ENCODE results near the gene SOX15. TPM values are rescaled to one million over a fixed set of nuclear protein-coding genes. Genes with fewer than 3 reads are reported as not detected.

Gene SOX15
- total and polyA plus RNA-seq, 2 experiments from 2014 or later, result 0.71 TPM; not detected in 1

GRCh38 chr17:7550344-7550743, 39.5 kb downstream of the SOX15 start:
- no peak for TF ChIP-seq EZH2 (IDR thresholded peaks at IDR 0.05; ENCODE audit: insufficient read depth, poor library complexity, severe bottlenecking)
- TF ChIP-seq EZH2phosphoT487 (IDR thresholded peaks at IDR 0.05; ENCODE audit: insufficient read depth, low read depth), result no peak
- Histone ChIP-seq H3K36me3 (ENCODE audit: low read depth) (no peaks in the 10 kb centered on the region), H3K27ac (no peak overlapping the region), H2AFZ (no peak overlapping the region), H3K9me3 (ENCODE audit: low read depth) (no peaks in the 10 kb centered on the region), H3K79me2 (ENCODE audit: insufficient read depth) (no peaks in the 10 kb centered on the region), H3F3A (ENCODE audit: insufficient read depth) (0 out of 2 replicates have a peak, but pooled peaks cover 5% of the 10 kb centered on the region), H3K4me3 (no peak overlapping the region), H3K27me3 (replicated peaks; ENCODE audit: insufficient read depth) (no peaks in the 10 kb centered on the region), H4K20me1 (ENCODE audit: insufficient read depth) (no peaks in the 10 kb centered on the region), H3K9ac (no peak overlapping the region), H3K4me2 (ENCODE audit: unreplicated experiment) (no peak overlapping the region), H3K4me1 (ENCODE audit: insufficient read depth) (no peaks in the 10 kb centered on the region), H3K9me2 (ENCODE audit: insufficient read depth) (no peaks in the 10 kb centered on the region)
- DNase-seq, result no peak
- in situ Hi-C loops (cut with MboI), result no loop called here
- 66 to 80% methylated on average over 6 of the region's 6 CpGs for WGBS, 2 experiments (ENCODE audit: low coverage in 1 of 2, low lambda C conversion rate in 2 of 2, missing lambda C conversion rate in 2 of 2)

GRCh38 chr17:7549401-7550055, 40.4 kb downstream of the SOX15 start:
- no peaks in the 10 kb centered on the region for H3K4me1 ChIP-seq (ENCODE audit: insufficient read depth)
- no peak overlapping the region for H3K27ac ChIP-seq
- H3K4me2 ChIP-seq (ENCODE audit: unreplicated experiment), result peak overlapping the region; percentile 76
- TF ChIP-seq EZH2 (IDR thresholded peaks at IDR 0.05; ENCODE audit: insufficient read depth, poor library complexity, severe bottlenecking), result no peak
- no peak for TF ChIP-seq EZH2phosphoT487 (IDR thresholded peaks at IDR 0.05; ENCODE audit: insufficient read depth, low read depth)
- H3K4me3 ChIP-seq, result peak overlapping the region; percentile 79
- 25 to 26% methylated on average over 20 of the region's 20 CpGs for WGBS, 2 experiments (ENCODE audit: low coverage in 1 of 2, low lambda C conversion rate in 2 of 2, missing lambda C conversion rate in 2 of 2)
- in situ Hi-C loops (cut with MboI), result no loop called here
- no peaks in the 10 kb centered on the region for H3K9me3 ChIP-seq (ENCODE audit: low read depth)
- 0 out of 2 replicates have a peak, but pooled peaks cover 5% of the 10 kb centered on the region for H3F3A ChIP-seq (ENCODE audit: insufficient read depth)
- no peaks in the 10 kb centered on the region for H3K9me2 ChIP-seq (ENCODE audit: insufficient read depth)
- H3K9ac ChIP-seq, result peak overlapping the region; percentile 81
- no peaks in the 10 kb centered on the region for H3K36me3 ChIP-seq (ENCODE audit: low read depth)
- H2AFZ ChIP-seq, result peak overlapping the region; percentile 87
- H4K20me1 ChIP-seq (ENCODE audit: insufficient read depth), result no peaks in the 10 kb centered on the region
- no peaks in the 10 kb centered on the region for H3K27me3 ChIP-seq (replicated peaks; ENCODE audit: insufficient read depth)
- peak; percentile 52 for DNase-seq
- no peaks in the 10 kb centered on the region for H3K79me2 ChIP-seq (ENCODE audit: insufficient read depth)

GRCh38 chr17:7548585-7549400, 41.1 kb downstream of the SOX15 start, which contains the start of gene TNFSF12:
Gene TNFSF12 (plus strand): TSS chr17:7549058. CDS start chr17:7549154, 96 bp downstream.
- peak within 1 kb of the TSS; percentile 76 for H3K4me2 ChIP-seq (ENCODE audit: unreplicated experiment)
- H3K36me3 ChIP-seq (ENCODE audit: low read depth), result no peaks in the 10 kb centered on the region
- H3K27ac ChIP-seq, result no peak within 1 kb of the TSS
- H2AFZ ChIP-seq, result peak within 1 kb of the TSS; percentile 87
- no peaks in the 10 kb centered on the region for H4K20me1 ChIP-seq (ENCODE audit: insufficient read depth)
- H3K4me1 ChIP-seq (ENCODE audit: insufficient read depth), result no peaks in the 10 kb centered on the region
- no peaks in the 10 kb centered on the region for H3K27me3 ChIP-seq (replicated peaks; ENCODE audit: insufficient read depth)
- 1 to 2% methylated on average over 23 to 52 of the region's 65 CpGs for WGBS, 2 experiments (ENCODE audit: low coverage in 1 of 2, low lambda C conversion rate in 2 of 2, missing lambda C conversion rate in 2 of 2)
- no peaks in the 10 kb centered on the region for H3K79me2 ChIP-seq (ENCODE audit: insufficient read depth)
- H3K9me3 ChIP-seq (ENCODE audit: low read depth), result no peaks in the 10 kb centered on the region
- H3K9ac ChIP-seq, result peak within 1 kb of the TSS; percentile 81
- H3F3A ChIP-seq (ENCODE audit: insufficient read depth), result 0 out of 2 replicates have a peak, but pooled peaks cover 5% of the 10 kb centered on the region
- no peak for TF ChIP-seq EZH2phosphoT487 (IDR thresholded peaks at IDR 0.05; ENCODE audit: insufficient read depth, low read depth)
- TF ChIP-seq EZH2 (IDR thresholded peaks at IDR 0.05; ENCODE audit: insufficient read depth, poor library complexity, severe bottlenecking), result no peak
- peak within 1 kb of the TSS; percentile 79 for H3K4me3 ChIP-seq
- in situ Hi-C loops (cut with MboI), result no loop called here
- DNase-seq, result peak; percentile 66
- H3K9me2 ChIP-seq (ENCODE audit: insufficient read depth), result no peaks in the 10 kb centered on the region

- in situ Hi-C loops (cut with MboI), result no loop called here
Measured at GRCh38 chr17:7544911-7545310, 45.0 kb downstream of the SOX15 start.

More at GRCh38 chr17:7544911-7545310, 45.0 kb downstream of the SOX15 start:
- no peaks in the 10 kb centered on the region for H3K36me3 ChIP-seq (ENCODE audit: low read depth)
- H3K4me3 ChIP-seq, result no peak overlapping the region
- DNase-seq, result no peak
- H3K27ac ChIP-seq, result no peak overlapping the region
- 0 out of 2 replicates have a peak, but pooled peaks cover 1% of the 10 kb centered on the region for H3F3A ChIP-seq (ENCODE audit: insufficient read depth)
- no peak overlapping the region for H3K4me2 ChIP-seq (ENCODE audit: unreplicated experiment)
- no peaks in the 10 kb centered on the region for H4K20me1 ChIP-seq (ENCODE audit: insufficient read depth)
- H3K4me1 ChIP-seq (ENCODE audit: insufficient read depth), result no peaks in the 10 kb centered on the region
- WGBS, 2 experiments (ENCODE audit: low coverage in 1 of 2, low lambda C conversion rate in 2 of 2, missing lambda C conversion rate in 2 of 2), result 64 to 66% methylated on average over 6 of the region's 6 CpGs
- H2AFZ ChIP-seq, result no peak overlapping the region
- H3K9me3 ChIP-seq (ENCODE audit: low read depth), result no peaks in the 10 kb centered on the region
- no peaks in the 10 kb centered on the region for H3K9me2 ChIP-seq (ENCODE audit: insufficient read depth)
- H3K79me2 ChIP-seq (ENCODE audit: insufficient read depth), result no peaks in the 10 kb centered on the region
- H3K27me3 ChIP-seq (replicated peaks; ENCODE audit: insufficient read depth), result no peaks in the 10 kb centered on the region
- TF ChIP-seq EZH2 (IDR thresholded peaks at IDR 0.05; ENCODE audit: insufficient read depth, poor library complexity, severe bottlenecking), result no peak
- TF ChIP-seq EZH2phosphoT487 (IDR thresholded peaks at IDR 0.05; ENCODE audit: insufficient read depth, low read depth), result no peak
- no peak overlapping the region for H3K9ac ChIP-seq
